ENCODE results near the gene GNPAT. TPM values are rescaled to one million over a fixed set of nuclear protein-coding genes. Genes with fewer than 3 reads are reported as not detected.

Gene GNPAT
- total RNA-seq, 1 experiment from 2014 or later = 32.8 TPM

- CTCF ChIA-PET = no interaction called here
Measured at GRCh38 chr1:231226156-231226555, 14.9 kb upstream of the GNPAT start.

GRCh38 chr1:231231511-231231910 is 9.5 kb upstream of the GNPAT start:
- Mint-ChIP-seq H3K27me3 (ENCODE audit: low read depth) (no peaks in the 10 kb centered on the region), H3K27ac (no peak overlapping the region), H3K36me3 (peaks cover 7% of the 10 kb centered on the region; the same call in 1 of the 2 replicates), H3K9me3 (no peaks in the 10 kb centered on the region), H3K4me1 (no peaks in the 10 kb centered on the region), H3K4me3 (no peak overlapping the region)
- ATAC-seq = no peak
- POLR2A ChIA-PET = no interaction called here
- CTCF ChIA-PET = interaction anchor here (1.0 to 1.2 kb wide), 3 partner anchors 10 to 306 kb away, joined by 3 read pairs; no protein-coding TSS in a partner anchor
- DNase-seq (ENCODE audit: low spot score) = no peak
- no peak for TF ChIP-seq ZNF423 (CRISPR knock-in tag; IDR thresholded peaks at IDR 0.05)
- TF ChIP-seq MYBL2 (CRISPR knock-in tag; IDR thresholded peaks at IDR 0.05) = no peak
- TF ChIP-seq NFATC4 (CRISPR knock-in tag; IDR thresholded peaks at IDR 0.05) = no peak
- no peak for TF ChIP-seq ZNF281 (CRISPR knock-in tag; IDR thresholded peaks at IDR 0.05)
- no peak for TF ChIP-seq ZNF219 (CRISPR knock-in tag; IDR thresholded peaks at IDR 0.05; ENCODE audit: borderline replicate concordance)
- no peak for TF ChIP-seq CTCF (IDR thresholded peaks at IDR 0.05)
- TF ChIP-seq SMAD3 (CRISPR knock-in tag; IDR thresholded peaks at IDR 0.05; ENCODE audit: borderline replicate concordance) = no peak
- TF ChIP-seq SMAD4 (CRISPR knock-in tag; IDR thresholded peaks at IDR 0.05) = no peak

More at GRCh38 chr1:231226156-231226555, 14.9 kb upstream of the GNPAT start:
- TF ChIP-seq ZNF121 (CRISPR knock-in tag; IDR thresholded peaks at IDR 0.05) = no peak
- TF ChIP-seq JAZF1 (CRISPR knock-in tag; IDR thresholded peaks at IDR 0.05) = no peak
- TF ChIP-seq ATF6 (CRISPR knock-in tag; IDR thresholded peaks at IDR 0.05) = no peak
- no peak for TF ChIP-seq ZNF532 (CRISPR knock-in tag; IDR thresholded peaks at IDR 0.05; ENCODE audit: borderline replicate concordance)
- no peak for TF ChIP-seq CTCF (IDR thresholded peaks at IDR 0.05)
- TF ChIP-seq JUN (CRISPR knock-in tag; IDR thresholded peaks at IDR 0.05) = no peak
- Mint-ChIP-seq H3K9me3 (no peaks in the 10 kb centered on the region), H3K36me3 (peaks cover 22% of the 10 kb centered on the region), H3K4me3 (no peak overlapping the region), H3K4me1 (no peaks in the 10 kb centered on the region), H3K27me3 (ENCODE audit: low read depth) (peaks cover 3% of the 10 kb centered on the region; the same call in 1 of the 2 replicates), H3K27ac (no peak overlapping the region)
- no peak for ATAC-seq
- POLR2A ChIA-PET = interaction anchor here (0.7 kb wide), 1 partner anchor 14 kb away, joined by 9 read pairs; no protein-coding TSS in a partner anchor
- no peak for DNase-seq (ENCODE audit: low spot score)
